Small intestine (tissue), 16 donors: ENCODE measurements around the gene GJB2. TPM values are rescaled to one million over a fixed set of nuclear protein-coding genes. Genes with fewer than 3 reads are reported as not detected.

Experiments used
- DNase-seq, 2 donors: peaks; one replicate each; pipeline versions ENCODE4 v3.0.0 to v3.0.0-alpha.2; 2013
- FAIRE-seq: peaks from 2 replicates; lab custom pipeline; 2012; peaks lifted over from hg19 to GRCh38; lab: Jason Lieb, UNC
- H3K27ac ChIP-seq, 3 donors: one replicate each; pipeline ENCODE4 v1.5.1; 2013; ENCODE audit warnings: low read length in 2 of 3, mild to moderate bottlenecking in 2 of 3, control low read depth in 1 of 3, inconsistent platforms in 1 of 3, low read depth in 1 of 3, moderate library complexity in 1 of 3
- H3K27me3 ChIP-seq, 3 donors: one replicate each; pipeline ENCODE4 v1.6.1; 2013; ENCODE audit warnings: low read length in 3 of 3, inconsistent platforms in 1 of 3; ENCODE audit not compliant: control insufficient read depth in 3 of 3, insufficient read depth in 3 of 3
- H3K36me3 ChIP-seq, 3 donors: one replicate each; pipeline ENCODE4 v1.6.1; 2013; ENCODE audit warnings: low read length in 3 of 3, inconsistent platforms in 1 of 3, low read depth in 1 of 3, mild to moderate bottlenecking in 1 of 3, moderate library complexity in 1 of 3; ENCODE audit not compliant: control insufficient read depth in 3 of 3, insufficient read depth in 2 of 3
- H3K4me1 ChIP-seq, 3 donors: one replicate each; pipeline ENCODE4 v1.6.1; 2013; ENCODE audit warnings: low read length in 2 of 3, inconsistent platforms in 1 of 3, low read depth in 1 of 3, mild to moderate bottlenecking in 1 of 3, moderate library complexity in 1 of 3; ENCODE audit not compliant: control insufficient read depth in 3 of 3, insufficient read depth in 2 of 3
- H3K4me3 ChIP-seq, 3 donors: one replicate each; pipeline ENCODE4 v1.5.1; 2013; ENCODE audit warnings: low read length in 3 of 3, control low read depth in 1 of 3, inconsistent platforms in 1 of 3, low read depth in 1 of 3, mild to moderate bottlenecking in 1 of 3, moderate library complexity in 1 of 3
- H3K9me3 ChIP-seq, 2 donors: one replicate each; pipeline ENCODE4 v1.6.1; 2013; ENCODE audit warnings: low read depth in 1 of 2, low read length in 1 of 2; ENCODE audit not compliant: control insufficient read depth in 2 of 2, insufficient read depth in 1 of 2
- WGBS, 3 donors: extraction: QIAGEN DNeasy Blood & Tissue Kit; methylation state at CpG; one replicate each; pipeline ENCODE4 v1.1.7; 2013; 5-methylcytosine and 5-hydroxymethylcytosine counted together
- long read RNA-seq, 10 donors: transcript quantifications; one replicate each; lab custom pipeline, GENCODE V29; 2026
- polyA plus RNA-seq, 4 donors: library from polyadenylated mRNA; stranded (reverse) in 3 of 4; unstranded in 1 of 4; fragments of 200-250 nt in 3 of 4; fragments of 120-200 nt in 1 of 4; gene quantifications; one replicate each; pipeline versions ENCODE4 v1.2.1 to v1.2.3, GENCODE V29; 2013
- donor health status: healthy with polysubstance abuse.
- donor health status: control.
- donor health status: control.
- donor health status: Bipolar disorder and iron deficiency.
- donor health status: healthy.

Gene GJB2
- polyA plus RNA-seq, result 10 to 100 TPM in 1 of 4 donors, 1 to 10 TPM in 3; 3.6 to 15.9 (median 9.2) TPM
- long read RNA-seq, donor 1, partial matches to known transcripts, result 0 of 4 reads
- long read RNA-seq, donor 1, other reads (novel, unspliced or antisense), result 0 of 4 reads
- long read RNA-seq, donor 2, partial matches to known transcripts, result 0 of 1 reads
- long read RNA-seq, donor 2, other reads (novel, unspliced or antisense), result 0 of 1 reads
- long read RNA-seq, donor 3, partial matches to known transcripts, result 0 of 1 reads
- long read RNA-seq, donor 3, other reads (novel, unspliced or antisense), result 0 of 1 reads
- long read RNA-seq, donor 4, result 0 reads
- long read RNA-seq, donor 5, partial matches to known transcripts, result 0 of 1 reads
- long read RNA-seq, donor 5, other reads (novel, unspliced or antisense), result 0 of 1 reads
- long read RNA-seq, donor 6, partial matches to known transcripts, result 0 of 1 reads
- long read RNA-seq, donor 6, other reads (novel, unspliced or antisense), result 0 of 1 reads
- long read RNA-seq, donor 7, result 0 reads
- long read RNA-seq, donor 8, partial matches to known transcripts, result 0 of 1 reads
- long read RNA-seq, donor 8, other reads (novel, unspliced or antisense), result 0 of 1 reads
- long read RNA-seq, donor 9, result 0 reads
- long read RNA-seq, donor 10, transcript GJB2-202 (2 exons, 2,290 nt), result major isoform, 10 of 20 reads
- long read RNA-seq, donor 10, transcript GJB2-201 (1 exons, 2,318 nt), result major isoform, 10 of 20 reads
- long read RNA-seq, donor 10, partial matches to known transcripts, result 0 of 20 reads
- long read RNA-seq, donor 10, other reads (novel, unspliced or antisense), result 0 of 20 reads

DNA sequence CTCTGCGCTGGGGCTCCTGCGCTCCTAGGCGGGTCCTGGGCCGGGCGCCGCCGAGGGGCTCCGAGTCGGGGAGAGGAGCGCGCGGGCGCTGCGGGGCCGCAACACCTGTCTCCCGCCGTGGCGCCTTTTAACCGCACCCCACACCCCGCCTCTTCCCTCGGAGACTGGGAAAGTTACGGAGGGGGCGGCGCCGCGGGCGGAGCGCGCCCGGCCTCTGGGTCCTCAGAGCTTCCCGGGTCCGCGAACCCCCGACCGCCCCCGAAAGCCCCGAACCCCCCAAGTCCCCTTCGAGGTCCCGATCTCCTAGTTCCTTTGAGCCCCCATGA is at the start of gene GJB2:
Gene GJB2, minus strand, starts transcription at position 103 of the 326 bp plus-strand sequence. CDS start 3,357 bp downstream, outside the sequence.
- FAIRE-seq (no peak), DNase-seq (peak; percentile 50 to 51)
- H3K27me3 ChIP-seq, result peaks cover 0 to 42% (median 10%) of the 10 kb centered on the region in 3 donors
- 0 to 1% (median 0%) methylated on average over 20 to 39 of the region's 39 CpGs for whole genome bisulfite sequencing, 3 donors
- peaks cover 0 to 2% (median 0%) of the 10 kb centered on the region in 3 donors for H3K36me3 ChIP-seq
- H3K9me3 ChIP-seq, result no peaks in the 10 kb centered on the region
- peaks cover 2 to 18% (median 2%) of the 10 kb centered on the region in 3 donors for H3K4me1 ChIP-seq
- peak within 1 kb of the TSS in 2 of 3 donors; percentile 27 to 76 for H3K27ac ChIP-seq
- H3K4me3 ChIP-seq, result peak within 1 kb of the TSS; percentile 25 to 75 (median 54)

DNA sequence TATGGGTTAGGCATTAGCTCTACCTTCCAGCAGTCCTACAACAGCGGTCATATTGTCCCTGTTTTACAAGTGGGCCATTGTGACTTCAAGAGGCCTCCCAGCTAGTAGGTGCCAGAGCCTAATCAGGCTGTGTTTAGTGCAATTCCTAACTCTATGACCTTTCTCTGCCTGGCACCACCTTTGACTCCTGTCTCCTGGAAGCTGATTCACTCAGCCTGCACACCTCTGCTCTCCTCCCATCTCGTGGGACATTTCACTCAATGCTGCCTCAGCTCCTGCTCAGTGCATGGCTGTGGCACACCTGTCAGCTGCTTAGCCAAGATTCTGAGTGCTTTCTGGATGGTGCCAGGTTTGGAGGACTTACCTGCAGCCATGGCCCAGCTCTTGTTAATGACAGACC is 48.9 kb upstream of the GJB2 start:
- no peaks in the 10 kb centered on the region for H3K9me3 ChIP-seq
- H3K4me3 ChIP-seq, result no peak overlapping the region
- 30 to 60% (median 45%) methylated on average over 2 of the region's 2 CpGs for WGBS, 3 donors
- H3K27ac ChIP-seq, result no peak overlapping the region
- peak; percentile 8 to 58 for DNase-seq
- FAIRE-seq, result no peak
- peaks cover 0 to 2% (median 0%) of the 10 kb centered on the region in 3 donors for H3K27me3 ChIP-seq
- H3K4me1 ChIP-seq, result peaks cover 0 to 5% (median 4%) of the 10 kb centered on the region in 3 donors
- H3K36me3 ChIP-seq, result no peaks in the 10 kb centered on the region

DNA sequence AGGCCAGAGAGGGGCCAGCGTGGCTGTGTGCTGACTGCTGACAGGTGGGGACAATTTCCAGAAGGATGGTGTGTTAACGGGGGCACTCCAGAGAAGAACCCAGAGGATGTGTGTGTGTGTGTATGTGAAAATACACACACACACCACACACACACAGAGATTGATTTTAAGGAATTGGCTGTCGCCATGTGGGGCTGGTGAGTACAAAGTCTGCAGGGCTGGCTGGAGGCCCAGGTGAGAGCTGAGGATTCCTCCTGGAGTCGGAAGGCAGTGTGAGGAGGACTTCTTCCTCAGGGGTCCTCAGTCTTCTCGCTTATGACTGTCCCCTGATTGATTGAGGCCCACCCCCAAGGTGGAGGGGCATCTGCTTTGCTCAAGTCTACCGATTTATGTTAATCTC is 47.0 kb upstream of the GJB2 start:
- Histone ChIP-seq H3K4me3 (no peak overlapping the region), H3K4me1 (peaks cover 0 to 5% (median 4%) of the 10 kb centered on the region in 3 donors), H3K9me3 (no peaks in the 10 kb centered on the region), H3K36me3 (no peaks in the 10 kb centered on the region), H3K27me3 (peaks cover 0 to 2% (median 0%) of the 10 kb centered on the region in 3 donors), H3K27ac (no peak overlapping the region)
- no peak for FAIRE-seq
- 24 to 61% (median 49%) methylated on average over 6 of the region's 6 CpGs for WGBS, 3 donors
- DNase-seq, result peak; percentile 47 to 52

- Histone ChIP-seq H3K4me3 (peak overlapping the region in 1 of 3 donors; percentile 52), H3K9me3 (no peaks in the 10 kb centered on the region), H3K27me3 (peaks cover 0 to 42% (median 23%) of the 10 kb centered on the region in 3 donors), H3K27ac (no peak overlapping the region), H3K4me1 (no peaks in the 10 kb centered on the region), H3K36me3 (no peaks in the 10 kb centered on the region)
- no peak for DNase-seq
- no peak for FAIRE-seq
- WGBS, 3 donors, result 36 to 42% (median 40%) methylated on average over 24 to 25 of the region's 25 CpGs
Measured at GRCh38 chr13:20232556-20233277, 40.0 kb upstream of the GJB2 start.

DNA sequence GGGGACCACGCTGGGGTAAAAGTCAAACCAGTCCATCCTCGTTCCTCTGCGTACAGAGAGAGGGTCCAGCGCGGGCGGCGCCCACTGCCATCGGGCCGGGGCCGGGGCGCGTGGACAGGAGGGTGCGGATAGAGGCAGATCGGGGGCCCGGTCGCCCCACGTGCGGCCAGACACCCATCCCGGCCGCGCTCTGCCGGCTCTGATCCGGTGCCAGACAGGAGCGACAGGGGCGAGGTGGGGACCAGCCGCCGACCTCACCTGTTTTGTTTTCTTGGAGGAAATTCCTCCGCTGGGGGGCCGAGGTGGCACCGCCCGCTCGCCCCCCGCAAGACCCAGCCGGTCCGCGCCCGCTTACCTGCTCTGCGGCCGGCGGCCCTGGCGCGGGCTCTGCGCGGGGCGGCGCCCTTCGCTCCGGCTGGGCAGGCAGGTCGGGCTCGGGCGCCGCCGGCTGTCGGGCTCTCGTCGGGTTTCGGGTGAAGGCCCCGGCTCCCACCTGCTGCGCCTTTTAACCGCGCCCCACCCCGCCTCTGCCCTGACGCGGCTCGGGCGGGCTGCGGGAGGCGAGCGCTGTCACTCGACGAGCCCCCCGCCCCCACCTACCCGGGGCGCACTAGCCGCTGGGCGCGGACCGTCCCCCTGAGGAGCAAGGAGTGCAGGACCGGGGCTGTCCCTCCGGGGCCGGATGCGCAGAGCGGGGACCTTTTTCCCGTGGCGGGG is 39.3 kb upstream of the GJB2 start, which contains the start of gene GJB6:
Gene GJB6, minus strand, starts transcription at position 481 of the 717 bp plus-strand sequence. CDS start 8,839 bp downstream, outside the sequence.
- H3K27me3 ChIP-seq, result peaks cover 0 to 44% (median 20%) of the 10 kb centered on the region in 3 donors

GRCh38 chr13:20230913-20231838 is 38.4 kb upstream of the GJB2 start:
- Histone ChIP-seq H3K4me1 (no peaks in the 10 kb centered on the region), H3K27ac (no peak overlapping the region), H3K4me3 (peak overlapping the region in 2 of 3 donors; percentile 10 to 52), H3K27me3 (peaks cover 0 to 44% (median 23%) of the 10 kb centered on the region in 3 donors), H3K36me3 (no peaks in the 10 kb centered on the region), H3K9me3 (no peaks in the 10 kb centered on the region)
- no peak for FAIRE-seq
- 20 to 31% (median 21%) methylated on average over 30 of the region's 30 CpGs for WGBS, 3 donors
- peak in 1 of 2 donors; percentile 12 for DNase-seq

More for the DNA sequence above, 39.3 kb upstream of the GJB2 start, which contains the start of gene GJB6:
- DNase-seq (peak; percentile 12 to 61), FAIRE-seq (no peak)
- 1 to 3% (median 1%) methylated on average over 68 to 85 of the region's 85 CpGs for WGBS, 3 donors
- Histone ChIP-seq H3K4me3 (peak within 1 kb of the TSS; percentile 10 to 52 (median 13)), H3K9me3 (no peaks in the 10 kb centered on the region), H3K36me3 (no peaks in the 10 kb centered on the region), H3K4me1 (no peaks in the 10 kb centered on the region), H3K27ac (no peak within 1 kb of the TSS)

DNA sequence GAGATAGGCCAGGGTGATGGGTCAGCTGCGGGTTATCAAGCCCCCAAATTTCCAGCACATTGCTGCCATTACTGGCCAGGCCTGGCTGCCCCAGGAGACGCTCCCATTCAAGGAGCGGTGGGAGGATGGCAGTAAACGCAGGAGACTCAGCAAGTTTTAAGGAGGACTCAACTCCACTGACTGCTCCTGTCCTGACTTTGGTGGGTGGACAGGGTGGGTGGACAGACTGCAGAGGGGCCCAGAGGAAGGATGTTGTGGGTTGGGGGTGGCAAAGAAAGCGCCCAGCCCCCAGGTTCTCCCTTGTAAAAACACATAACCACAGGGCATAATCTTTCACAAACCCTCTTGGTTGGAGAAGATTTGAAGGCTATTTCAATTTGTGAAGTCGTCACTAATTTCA is 35.0 kb upstream of the GJB2 start:
- FAIRE-seq (no peak), DNase-seq (no peak)
- H3K4me1 ChIP-seq, result no peaks in the 10 kb centered on the region
- no peak overlapping the region for H3K27ac ChIP-seq
- H3K36me3 ChIP-seq, result no peaks in the 10 kb centered on the region
- peaks cover 0 to 37% (median 19%) of the 10 kb centered on the region in 3 donors for H3K27me3 ChIP-seq
- WGBS, 3 donors, result 65 to 66% (median 65%) methylated on average over 6 of the region's 6 CpGs
- H3K9me3 ChIP-seq, result no peaks in the 10 kb centered on the region
- no peak overlapping the region for H3K4me3 ChIP-seq
